ENCODE measurements around the gene EIPR1.

DNA sequence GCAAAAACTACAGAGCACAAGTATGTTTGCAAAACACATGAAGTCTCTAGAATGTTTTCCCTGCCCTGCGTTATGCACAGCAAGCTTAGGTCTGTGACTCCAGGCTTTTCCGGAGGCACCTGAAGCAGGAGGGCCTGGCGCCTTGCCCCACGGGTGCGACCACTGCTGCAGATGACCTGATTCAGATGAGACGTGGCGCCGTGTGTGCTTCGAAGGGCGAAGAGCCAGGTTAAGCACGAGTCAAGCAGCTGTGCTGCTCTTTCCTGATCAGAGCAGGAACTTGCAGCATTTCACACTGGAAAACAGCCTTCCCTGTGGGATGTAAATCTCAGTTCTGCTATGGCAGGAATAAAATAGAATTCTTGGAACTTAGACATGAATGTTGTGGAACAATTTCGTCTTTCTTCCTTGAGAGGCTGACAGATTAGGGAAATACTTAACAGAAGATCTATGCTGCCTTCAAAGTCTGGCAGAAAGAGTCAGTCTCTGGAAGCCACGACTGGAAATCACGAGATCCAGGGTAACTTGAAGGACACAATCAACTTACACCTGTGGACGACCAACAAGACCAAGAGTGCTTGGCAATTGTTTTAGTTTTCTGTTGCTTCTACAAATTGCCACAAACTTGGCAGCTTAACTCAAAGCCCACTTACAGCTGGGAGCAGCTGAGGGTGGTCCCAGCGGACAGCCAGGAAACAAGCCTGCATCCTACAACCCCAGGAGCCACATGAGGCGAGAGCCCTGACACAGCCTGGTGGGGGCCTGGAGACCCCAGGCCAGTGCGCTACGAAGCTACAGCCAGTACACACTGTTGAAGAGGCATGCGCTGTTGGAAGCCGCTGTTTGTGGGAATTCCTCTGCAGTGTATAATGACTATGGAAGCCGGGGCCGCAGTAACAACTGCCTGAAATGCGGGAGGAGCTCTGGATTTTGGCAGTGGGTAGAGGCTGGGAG lies 42.9 kb downstream of the EIPR1 start:
- TF ChIP-seq, protein P1, sequence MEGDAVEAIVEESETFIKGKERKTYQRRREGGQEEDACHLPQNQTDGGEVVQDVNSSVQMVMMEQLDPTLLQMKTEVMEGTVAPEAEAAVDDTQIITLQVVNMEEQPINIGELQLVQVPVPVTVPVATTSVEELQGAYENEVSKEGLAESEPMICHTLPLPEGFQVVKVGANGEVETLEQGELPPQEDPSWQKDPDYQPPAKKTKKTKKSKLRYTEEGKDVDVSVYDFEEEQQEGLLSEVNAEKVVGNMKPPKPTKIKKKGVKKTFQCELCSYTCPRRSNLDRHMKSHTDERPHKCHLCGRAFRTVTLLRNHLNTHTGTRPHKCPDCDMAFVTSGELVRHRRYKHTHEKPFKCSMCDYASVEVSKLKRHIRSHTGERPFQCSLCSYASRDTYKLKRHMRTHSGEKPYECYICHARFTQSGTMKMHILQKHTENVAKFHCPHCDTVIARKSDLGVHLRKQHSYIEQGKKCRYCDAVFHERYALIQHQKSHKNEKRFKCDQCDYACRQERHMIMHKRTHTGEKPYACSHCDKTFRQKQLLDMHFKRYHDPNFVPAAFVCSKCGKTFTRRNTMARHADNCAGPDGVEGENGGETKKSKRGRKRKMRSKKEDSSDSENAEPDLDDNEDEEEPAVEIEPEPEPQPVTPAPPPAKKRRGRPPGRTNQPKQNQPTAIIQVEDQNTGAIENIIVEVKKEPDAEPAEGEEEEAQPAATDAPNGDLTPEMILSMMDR (IDR thresholded peaks at IDR 0.05), result no peak
- TF ChIP-seq, protein P2, sequence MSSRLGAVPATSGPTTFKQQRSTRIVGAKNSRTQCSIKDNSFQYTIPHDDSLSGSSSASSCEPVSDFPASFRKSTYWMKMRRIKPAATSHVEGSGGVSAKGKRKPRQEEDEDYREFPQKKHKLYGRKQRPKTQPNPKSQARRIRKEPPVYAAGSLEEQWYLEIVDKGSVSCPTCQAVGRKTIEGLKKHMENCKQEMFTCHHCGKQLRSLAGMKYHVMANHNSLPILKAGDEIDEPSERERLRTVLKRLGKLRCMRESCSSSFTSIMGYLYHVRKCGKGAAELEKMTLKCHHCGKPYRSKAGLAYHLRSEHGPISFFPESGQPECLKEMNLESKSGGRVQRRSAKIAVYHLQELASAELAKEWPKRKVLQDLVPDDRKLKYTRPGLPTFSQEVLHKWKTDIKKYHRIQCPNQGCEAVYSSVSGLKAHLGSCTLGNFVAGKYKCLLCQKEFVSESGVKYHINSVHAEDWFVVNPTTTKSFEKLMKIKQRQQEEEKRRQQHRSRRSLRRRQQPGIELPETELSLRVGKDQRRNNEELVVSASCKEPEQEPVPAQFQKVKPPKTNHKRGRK (CRISPR knock-in tag; IDR thresholded peaks at IDR 0.05; ENCODE audit: borderline replicate concordance), result no peak
- TF ChIP-seq E2F1 (CRISPR knock-in tag; IDR thresholded peaks at IDR 0.05) (no peak), PREB (CRISPR knock-in tag; IDR thresholded peaks at IDR 0.05; ENCODE audit: borderline replicate concordance) (no peak), ATF2 (CRISPR knock-in tag; IDR thresholded peaks at IDR 0.05; ENCODE audit: borderline replicate concordance, low read depth) (no peak), ZNF416 (CRISPR knock-in tag; IDR thresholded peaks at IDR 0.05) (no peak), CBFB (CRISPR knock-in tag; IDR thresholded peaks at IDR 0.05; ENCODE audit: low read depth) (no peak), ELF4 (CRISPR knock-in tag; IDR thresholded peaks at IDR 0.05; ENCODE audit: low read depth) (no peak), JUN (CRISPR knock-in tag; IDR thresholded peaks at IDR 0.05) (no peak), SP1 (CRISPR knock-in tag; conservative IDR thresholded peaks at IDR 0.05) (no peak)
